ENCODE results near the gene PRMT6.

PRMT6 gene

GRCh38 chr1:107058245-107059032 is 2.0 kb downstream of the PRMT6 start:
- no peaks in the 10 kb centered on the region for H3K27me3 ChIP-seq (ENCODE audit: insufficient read depth, low read depth)
- TF ChIP-seq CTCF (conservative IDR thresholded peaks at IDR 0.05; ENCODE audit: low read depth, low read length) = no peak
- no peaks in the 10 kb centered on the region for H3K36me3 ChIP-seq (ENCODE audit: insufficient read depth)
- H4K20me1 ChIP-seq (ENCODE audit: insufficient read depth) = no peaks in the 10 kb centered on the region
- no peak overlapping the region; the same call in 1 of the 2 replicates for H3K4me2 ChIP-seq
- H2AFZ ChIP-seq (ENCODE audit: low read depth) = no peak overlapping the region
- no peaks in the 10 kb centered on the region for H3K79me2 ChIP-seq (ENCODE audit: insufficient read depth, low read depth)
- no peak overlapping the region for H3K9ac ChIP-seq
- peaks cover 5% of the 10 kb centered on the region for H3K4me1 ChIP-seq (ENCODE audit: low read depth, poor library complexity, severe bottlenecking)
- H3K4me3 ChIP-seq (IDR thresholded peaks at IDR 0.05; ENCODE audit: insufficient read depth, low read depth, low read length) = no peak overlapping the region
- H3K27ac ChIP-seq = no peak overlapping the region

- no peaks in the 10 kb centered on the region for H3K36me3 ChIP-seq (ENCODE audit: insufficient read depth)
- H2AFZ ChIP-seq (ENCODE audit: low read depth) = no peak overlapping the region
Observed at GRCh38 chr1:107061886-107062285, 5.4 kb downstream of the PRMT6 start.

GRCh38 chr1:107073493-107073892 is 17.0 kb downstream of the PRMT6 start:
- no peaks in the 10 kb centered on the region for H4K20me1 ChIP-seq (ENCODE audit: insufficient read depth)
- no peak overlapping the region for H3K4me2 ChIP-seq
- H3K79me2 ChIP-seq (ENCODE audit: insufficient read depth, low read depth) = no peaks in the 10 kb centered on the region
- H3K4me1 ChIP-seq (ENCODE audit: low read depth, poor library complexity, severe bottlenecking) = no peaks in the 10 kb centered on the region
- H3K27ac ChIP-seq = no peak overlapping the region
- no peak overlapping the region for H3K4me3 ChIP-seq (IDR thresholded peaks at IDR 0.05; ENCODE audit: insufficient read depth, low read depth, low read length)
- no peaks in the 10 kb centered on the region for H3K36me3 ChIP-seq (ENCODE audit: insufficient read depth)
- no peaks in the 10 kb centered on the region for H3K27me3 ChIP-seq (ENCODE audit: insufficient read depth, low read depth)
- H3K9ac ChIP-seq = no peak overlapping the region
- H2AFZ ChIP-seq (ENCODE audit: low read depth) = no peak overlapping the region
- TF ChIP-seq CTCF (conservative IDR thresholded peaks at IDR 0.05; ENCODE audit: low read depth, low read length) = no peak

More at GRCh38 chr1:107061886-107062285, 5.4 kb downstream of the PRMT6 start:
- H4K20me1 ChIP-seq (ENCODE audit: insufficient read depth) = no peaks in the 10 kb centered on the region
- H3K4me3 ChIP-seq (IDR thresholded peaks at IDR 0.05; ENCODE audit: insufficient read depth, low read depth, low read length) = no peak overlapping the region
- H3K4me1 ChIP-seq (ENCODE audit: low read depth, poor library complexity, severe bottlenecking) = peaks cover 5% of the 10 kb centered on the region
- no peaks in the 10 kb centered on the region for H3K79me2 ChIP-seq (ENCODE audit: insufficient read depth, low read depth)
- no peak overlapping the region for H3K27ac ChIP-seq
- H3K4me2 ChIP-seq = no peak overlapping the region
- no peaks in the 10 kb centered on the region for H3K27me3 ChIP-seq (ENCODE audit: insufficient read depth, low read depth)
- no peak overlapping the region for H3K9ac ChIP-seq
- TF ChIP-seq CTCF (conservative IDR thresholded peaks at IDR 0.05; ENCODE audit: low read depth, low read length) = no peak

- H3K9ac ChIP-seq = no peak overlapping the region
- no peak overlapping the region for H3K4me2 ChIP-seq
- H2AFZ ChIP-seq (ENCODE audit: low read depth) = no peak overlapping the region
Observed at GRCh38 chr1:107076841-107077240, 20.4 kb downstream of the PRMT6 start.

More at GRCh38 chr1:107076841-107077240, 20.4 kb downstream of the PRMT6 start:
- no peak for TF ChIP-seq CTCF (conservative IDR thresholded peaks at IDR 0.05; ENCODE audit: low read depth, low read length)
- no peak overlapping the region for H3K4me3 ChIP-seq (IDR thresholded peaks at IDR 0.05; ENCODE audit: insufficient read depth, low read depth, low read length)
- no peaks in the 10 kb centered on the region for H3K79me2 ChIP-seq (ENCODE audit: insufficient read depth, low read depth)
- no peak overlapping the region for H3K27ac ChIP-seq
- H3K27me3 ChIP-seq (ENCODE audit: insufficient read depth, low read depth) = no peaks in the 10 kb centered on the region
- no peaks in the 10 kb centered on the region for H3K36me3 ChIP-seq (ENCODE audit: insufficient read depth)
- no peaks in the 10 kb centered on the region for H4K20me1 ChIP-seq (ENCODE audit: insufficient read depth)
- H3K4me1 ChIP-seq (ENCODE audit: low read depth, poor library complexity, severe bottlenecking) = no peaks in the 10 kb centered on the region

Measured in KMS-11 (cell line).